Effector memory CD8-positive, alpha-beta T cell (primary cell): ENCODE measurements around the gene KDM4B.
"Not testable (repeated sequence)": the region's sequence is repeated elsewhere in the genome, so short reads cannot be mapped to it uniquely, and the experiment has no call there.

Experiments
- ATAC-seq: fragments of 150-1000 bp; cut with Tn5 transposase; replicated peaks from 2 replicates; pipeline ENCODE4 v1.10.0; 2021; ENCODE audit warnings: mild to moderate bottlenecking, moderate library complexity
- DNase-seq, 3 experiments: peaks; one replicate each; pipeline ENCODE4 v3.0.0; 2021
- H3K27ac Mint-ChIP-seq, 2 donors: one replicate each; pipeline ENCODE4 v1.8.0; 2022; ENCODE audit warnings: mild to moderate bottlenecking in 2 of 2, mixed read lengths in 2 of 2, moderate library complexity in 2 of 2
- H3K27me3 Mint-ChIP-seq, 2 donors: one replicate each; pipeline ENCODE4 v1.8.0; 2022; ENCODE audit warnings: mixed read lengths in 2 of 2
- H3K36me3 Mint-ChIP-seq: one replicate; pipeline ENCODE4 v1.8.0; 2022; ENCODE audit warnings: mild to moderate bottlenecking, moderate library complexity, mixed read lengths; ENCODE audit not compliant: insufficient read depth
- H3K4me1 Mint-ChIP-seq, 2 donors: one replicate each; pipeline ENCODE4 v1.8.0; 2022; ENCODE audit warnings: low read depth in 2 of 2, mixed read lengths in 2 of 2
- H3K4me3 Mint-ChIP-seq, 2 donors: one replicate each; pipeline ENCODE4 v1.8.0; 2022; ENCODE audit warnings: mild to moderate bottlenecking in 2 of 2, mixed read lengths in 2 of 2, moderate library complexity in 2 of 2
- H3K9me3 Mint-ChIP-seq, 2 donors: one replicate each; pipeline ENCODE4 v1.8.0; 2022; ENCODE audit warnings: mixed read lengths in 2 of 2

The KDM4B gene

GRCh38 chr19:5156231-5156986, 187.5 kb downstream of the KDM4B start:
- DNase-seq (no peak), ATAC-seq (no peak)
- H3K4me3 Mint-ChIP-seq, result no peak overlapping the region
- H3K27ac Mint-ChIP-seq, result no peak overlapping the region
- H3K4me1 Mint-ChIP-seq, result no peaks in the 10 kb centered on the region
- H3K36me3 Mint-ChIP-seq, result peaks cover 10% of the 10 kb centered on the region
- peaks cover 0 to 1% of the 10 kb centered on the region in 2 donors for H3K9me3 Mint-ChIP-seq
- no peaks in the 10 kb centered on the region for H3K27me3 Mint-ChIP-seq

- Mint-ChIP-seq H3K4me3 (no peak overlapping the region), H3K27me3 (no peaks in the 10 kb centered on the region), H3K36me3 (peaks cover 10% of the 10 kb centered on the region), H3K9me3 (peaks cover 0 to 1% of the 10 kb centered on the region in 2 donors), H3K27ac (no peak overlapping the region), H3K4me1 (no peaks in the 10 kb centered on the region)
- no peak for DNase-seq
- no peak for ATAC-seq
These were observed 188.3 kb downstream of the KDM4B start for GRCh38 chr19:5157186-5157585.

GRCh38 chr19:5158549-5159134, 189.7 kb downstream of the KDM4B start:
- not testable (repeated sequence) for ATAC-seq, H3K4me1 Mint-ChIP-seq, H3K27me3 Mint-ChIP-seq, DNase-seq, H3K27ac Mint-ChIP-seq, H3K9me3 Mint-ChIP-seq, H3K4me3 Mint-ChIP-seq
- peaks cover 10% of the 10 kb centered on the region for H3K36me3 Mint-ChIP-seq

- not testable (repeated sequence) for H3K36me3 Mint-ChIP-seq, H3K4me1 Mint-ChIP-seq, H3K4me3 Mint-ChIP-seq, H3K9me3 Mint-ChIP-seq, H3K27me3 Mint-ChIP-seq, H3K27ac Mint-ChIP-seq, ATAC-seq, DNase-seq
These were observed 191.4 kb downstream of the KDM4B start for GRCh38 chr19:5160158-5160795.

GRCh38 chr19:5164845-5165696, 196.2 kb downstream of the KDM4B start:
- DNase-seq, H3K4me1 Mint-ChIP-seq, H3K36me3 Mint-ChIP-seq, ATAC-seq, H3K4me3 Mint-ChIP-seq, H3K27ac Mint-ChIP-seq, H3K9me3 Mint-ChIP-seq: not testable (repeated sequence)
- peaks cover 5 to 14% of the 10 kb centered on the region in 2 donors for H3K27me3 Mint-ChIP-seq

GRCh38 chr19:5165697-5166019, 196.7 kb downstream of the KDM4B start:
- Mint-ChIP-seq H3K27me3 (peaks cover 11 to 20% of the 10 kb centered on the region in 2 donors), H3K27ac (no peak overlapping the region), H3K36me3 (peaks cover 5% of the 10 kb centered on the region), H3K4me3 (no peak overlapping the region), H3K4me1 (peaks cover 0 to 8% of the 10 kb centered on the region in 2 donors), H3K9me3 (no peaks in the 10 kb centered on the region)
- ATAC-seq (no peak), DNase-seq (no peak)

- no peaks in the 10 kb centered on the region for H3K9me3 Mint-ChIP-seq
- ATAC-seq (no peak), DNase-seq (no peak)
- H3K27me3 Mint-ChIP-seq, result peaks cover 13 to 21% of the 10 kb centered on the region in 2 donors
- H3K4me3 Mint-ChIP-seq, result no peak overlapping the region
- peaks cover 0 to 8% of the 10 kb centered on the region in 2 donors for H3K4me1 Mint-ChIP-seq
- no peak overlapping the region for H3K27ac Mint-ChIP-seq
- H3K36me3 Mint-ChIP-seq, result peaks cover 6% of the 10 kb centered on the region
These were observed 197.3 kb downstream of the KDM4B start for GRCh38 chr19:5166262-5166661.

- peaks cover 6% of the 10 kb centered on the region for H3K36me3 Mint-ChIP-seq
These were observed 201.4 kb downstream of the KDM4B start for GRCh38 chr19:5170329-5170745.

GRCh38 chr19:5171711-5172110, 202.8 kb downstream of the KDM4B start:
- peaks cover 2 to 8% of the 10 kb centered on the region in 2 donors for H3K4me1 Mint-ChIP-seq
- no peak overlapping the region for H3K27ac Mint-ChIP-seq
- DNase-seq (no peak), ATAC-seq (no peak)
- no peak overlapping the region for H3K4me3 Mint-ChIP-seq
- no peaks in the 10 kb centered on the region for H3K9me3 Mint-ChIP-seq
- H3K27me3 Mint-ChIP-seq, result peaks cover 18 to 22% of the 10 kb centered on the region in 2 donors
- peaks cover 6% of the 10 kb centered on the region for H3K36me3 Mint-ChIP-seq

More at GRCh38 chr19:5170329-5170745, 201.4 kb downstream of the KDM4B start:
- Mint-ChIP-seq H3K9me3 (no peaks in the 10 kb centered on the region), H3K27ac (no peak overlapping the region), H3K4me3 (no peak overlapping the region), H3K27me3 (peaks cover 14 to 17% of the 10 kb centered on the region in 2 donors), H3K4me1 (peaks cover 2 to 8% of the 10 kb centered on the region in 2 donors)
- DNase-seq (peak; percentile 49 to 53 (median 51)), ATAC-seq (no peak)

GRCh38 chr19:5172859-5173630, 204.1 kb downstream of the KDM4B start:
- Mint-ChIP-seq H3K4me1 (peaks cover 2 to 8% of the 10 kb centered on the region in 2 donors), H3K36me3 (peaks cover 6% of the 10 kb centered on the region), H3K27me3 (peaks cover 21 to 29% of the 10 kb centered on the region in 2 donors), H3K27ac (peak overlapping the region in 1 of 2 donors; percentile 26), H3K4me3 (no peak overlapping the region), H3K9me3 (no peaks in the 10 kb centered on the region)
- no peak for ATAC-seq
- DNase-seq, result no peak

GRCh38 chr19:5173993-5174392, 205.1 kb downstream of the KDM4B start:
- Mint-ChIP-seq H3K4me1 (peaks cover 2 to 8% of the 10 kb centered on the region in 2 donors), H3K36me3 (peaks cover 6% of the 10 kb centered on the region), H3K9me3 (no peaks in the 10 kb centered on the region), H3K4me3 (no peak overlapping the region), H3K27ac (no peak overlapping the region), H3K27me3 (peaks cover 21 to 29% of the 10 kb centered on the region in 2 donors)
- ATAC-seq, result no peak
- DNase-seq, result no peak

- DNase-seq, result no peak
- Mint-ChIP-seq H3K9me3 (no peaks in the 10 kb centered on the region), H3K27ac (no peak overlapping the region), H3K4me3 (no peak overlapping the region), H3K36me3 (peaks cover 3% of the 10 kb centered on the region), H3K27me3 (peaks cover 14 to 16% of the 10 kb centered on the region in 2 donors), H3K4me1 (no peaks in the 10 kb centered on the region)
- no peak for ATAC-seq
These were observed 209.0 kb downstream of the KDM4B start for GRCh38 chr19:5177745-5178450.
